Measurements from ENCODE around the gene B4GALNT2. TPM values are rescaled to one million over a fixed set of nuclear protein-coding genes. Genes with fewer than 3 reads are reported as not detected.

The B4GALNT2 gene
- total and polyA plus RNA-seq, 2 donors (not counting 3 experiments of a cell fraction or from before 2014, with no cell fraction given): 0.11 TPM; not detected in 1

DNA sequence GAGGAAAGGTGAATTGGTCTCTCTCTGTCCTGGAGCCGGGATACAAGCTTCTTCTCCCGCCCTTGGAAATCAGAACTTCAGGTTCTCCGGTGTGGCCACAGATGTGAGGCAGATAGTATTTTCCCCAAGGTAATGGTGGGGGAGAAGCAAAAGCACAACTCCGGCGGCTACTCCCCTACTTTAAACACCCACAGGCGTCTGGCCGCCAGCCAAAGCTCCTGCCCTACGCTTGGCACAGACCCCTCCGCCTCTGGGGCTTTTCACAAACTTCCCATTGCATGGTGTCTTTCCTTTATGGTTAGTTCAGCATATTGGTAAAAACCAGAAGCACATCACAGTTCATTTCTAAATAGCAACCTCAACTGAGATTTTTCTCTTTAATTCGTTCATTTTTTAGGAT is 39.4 kb upstream of the B4GALNT2 start:
- Histone ChIP-seq H3K9me3 (replicated peaks; ENCODE audit: control insufficient read depth, insufficient read depth, low read length) (no peaks in the 10 kb centered on the region), H3K4me3 (replicated peaks in 1 of 3; ENCODE audit: insufficient read depth in 1 of 3, low read depth in 1 of 3, low read length in 3 of 3) (no peak overlapping the region), H3K4me1 (ENCODE audit: control insufficient read depth, extremely low read depth, insufficient read depth, low read length) (no peaks in the 10 kb centered on the region), H4K20me1 (replicated peaks; ENCODE audit: control insufficient read depth, extremely low read depth, insufficient read depth, low read length) (no peaks in the 10 kb centered on the region), H3K27ac (ENCODE audit: insufficient read depth, low read depth, low read length) (no peak overlapping the region), H3K4me2 (ENCODE audit: insufficient read depth, low read length) (no peak overlapping the region), H3K27me3 (ENCODE audit: control insufficient read depth in 2 of 2, insufficient read depth in 2 of 2, low read length in 2 of 2) (no peaks in the 10 kb centered on the region), H3K9ac (replicated peaks; ENCODE audit: extremely low read depth, insufficient read depth, low read length) (no peak overlapping the region), H3K36me3 (ENCODE audit: control insufficient read depth in 2 of 2, extremely low read depth in 1 of 2, insufficient read depth in 2 of 2, low read length in 2 of 2) (no peaks in the 10 kb centered on the region), H3K9me1 (replicated peaks; ENCODE audit: control insufficient read depth, extremely low read depth, insufficient read depth, low read length) (no peaks in the 10 kb centered on the region), H3K79me2 (ENCODE audit: control insufficient read depth, insufficient read depth, low read length) (no peaks in the 10 kb centered on the region), H2AFZ (ENCODE audit: low read depth, low read length) (no peak overlapping the region)
- ChIA-PET POLR2A (no interaction called here), CTCF (no interaction called here)
- intact Hi-C loops (cut with micrococcal nuclease): no loop called here
- FAIRE-seq (no peak), DNase-seq (ENCODE audit: low read depth, low spot score) (no peak)
- dilution Hi-C loops (cut with MboI; ENCODE audit: extremely low pct_ligation_motif_present, low sequenced_read_pairs): no loop called here
- TF ChIP-seq FOS (IDR thresholded peaks at IDR 0.05; ENCODE audit: borderline replicate concordance, insufficient read depth, low read length): no peak
- TF ChIP-seq GATA2 (IDR thresholded peaks at IDR 0.05; ENCODE audit: insufficient read depth, insufficient read length, low read depth, low read length): no peak
- TF ChIP-seq, protein P1, sequence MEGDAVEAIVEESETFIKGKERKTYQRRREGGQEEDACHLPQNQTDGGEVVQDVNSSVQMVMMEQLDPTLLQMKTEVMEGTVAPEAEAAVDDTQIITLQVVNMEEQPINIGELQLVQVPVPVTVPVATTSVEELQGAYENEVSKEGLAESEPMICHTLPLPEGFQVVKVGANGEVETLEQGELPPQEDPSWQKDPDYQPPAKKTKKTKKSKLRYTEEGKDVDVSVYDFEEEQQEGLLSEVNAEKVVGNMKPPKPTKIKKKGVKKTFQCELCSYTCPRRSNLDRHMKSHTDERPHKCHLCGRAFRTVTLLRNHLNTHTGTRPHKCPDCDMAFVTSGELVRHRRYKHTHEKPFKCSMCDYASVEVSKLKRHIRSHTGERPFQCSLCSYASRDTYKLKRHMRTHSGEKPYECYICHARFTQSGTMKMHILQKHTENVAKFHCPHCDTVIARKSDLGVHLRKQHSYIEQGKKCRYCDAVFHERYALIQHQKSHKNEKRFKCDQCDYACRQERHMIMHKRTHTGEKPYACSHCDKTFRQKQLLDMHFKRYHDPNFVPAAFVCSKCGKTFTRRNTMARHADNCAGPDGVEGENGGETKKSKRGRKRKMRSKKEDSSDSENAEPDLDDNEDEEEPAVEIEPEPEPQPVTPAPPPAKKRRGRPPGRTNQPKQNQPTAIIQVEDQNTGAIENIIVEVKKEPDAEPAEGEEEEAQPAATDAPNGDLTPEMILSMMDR (IDR thresholded peaks at IDR 0.05; ENCODE audit: extremely low read depth in 1 of 2, insufficient read depth in 1 of 2, low read depth in 1 of 2, low read length in 2 of 2): no peak
- no peak for TF ChIP-seq POLR2A (IDR thresholded peaks at IDR 0.05; ENCODE audit: low read depth, low read length)
- no peak for TF ChIP-seq MYC (IDR thresholded peaks at IDR 0.05; ENCODE audit: low read depth, low read length)
- no peak for TF ChIP-seq POLR2AphosphoS5 (IDR thresholded peaks at IDR 0.05; ENCODE audit: insufficient read depth, low read depth, low read length)
- TF ChIP-seq JUN (IDR thresholded peaks at IDR 0.05; ENCODE audit: borderline replicate concordance, insufficient read depth, insufficient read length, low read depth): no peak
- no peak for TF ChIP-seq EZH2 (IDR thresholded peaks at IDR 0.05; ENCODE audit: borderline replicate concordance, low read depth, low read length, severe bottlenecking)
- TF ChIP-seq, protein P2, sequence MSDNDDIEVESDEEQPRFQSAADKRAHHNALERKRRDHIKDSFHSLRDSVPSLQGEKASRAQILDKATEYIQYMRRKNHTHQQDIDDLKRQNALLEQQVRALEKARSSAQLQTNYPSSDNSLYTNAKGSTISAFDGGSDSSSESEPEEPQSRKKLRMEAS (IDR thresholded peaks at IDR 0.05; ENCODE audit: insufficient read depth, insufficient read length): no peak
- no TSS peak for BruUV-seq (replicated peaks)

All from endothelial cell of umbilical vein (primary cell).